ENCODE measurements around the gene INSR. TPM values are rescaled to one million over a fixed set of nuclear protein-coding genes. Genes with fewer than 3 reads are reported as not detected.

The INSR gene
- total RNA-seq, 1 donor, result 44.2 TPM

DNA sequence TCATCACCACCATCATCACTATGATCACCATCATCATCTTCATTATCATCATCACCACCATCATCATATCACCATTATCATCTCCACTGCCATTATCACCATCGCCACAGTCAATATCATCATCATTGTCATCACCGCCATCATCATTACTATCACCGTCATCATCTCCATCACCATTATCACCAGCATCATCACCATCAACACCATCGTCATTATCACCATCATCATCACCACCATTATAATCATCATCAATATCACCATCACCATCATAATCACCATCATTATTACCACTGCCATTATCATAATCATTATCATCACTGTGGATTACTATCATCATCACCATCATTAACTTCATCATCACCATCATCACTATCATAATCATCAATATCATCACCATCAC is 37.2 kb upstream of the INSR start:
- H3K27me3 ChIP-seq (ENCODE audit: insufficient read depth, low read length), result no peaks in the 10 kb centered on the region
- H2AFZ ChIP-seq (ENCODE audit: low read length), result no peak overlapping the region
- H3K36me3 ChIP-seq (ENCODE audit: insufficient read depth, low read length), result no peaks in the 10 kb centered on the region
- no peaks in the 10 kb centered on the region for H3K79me2 ChIP-seq (ENCODE audit: insufficient read depth, low read length)
- H3K27ac ChIP-seq (ENCODE audit: low read depth, low read length), result no peak overlapping the region
- H3K4me3 ChIP-seq (ENCODE audit: insufficient read depth, low read length), result no peak overlapping the region
- TF ChIP-seq, protein P1, sequence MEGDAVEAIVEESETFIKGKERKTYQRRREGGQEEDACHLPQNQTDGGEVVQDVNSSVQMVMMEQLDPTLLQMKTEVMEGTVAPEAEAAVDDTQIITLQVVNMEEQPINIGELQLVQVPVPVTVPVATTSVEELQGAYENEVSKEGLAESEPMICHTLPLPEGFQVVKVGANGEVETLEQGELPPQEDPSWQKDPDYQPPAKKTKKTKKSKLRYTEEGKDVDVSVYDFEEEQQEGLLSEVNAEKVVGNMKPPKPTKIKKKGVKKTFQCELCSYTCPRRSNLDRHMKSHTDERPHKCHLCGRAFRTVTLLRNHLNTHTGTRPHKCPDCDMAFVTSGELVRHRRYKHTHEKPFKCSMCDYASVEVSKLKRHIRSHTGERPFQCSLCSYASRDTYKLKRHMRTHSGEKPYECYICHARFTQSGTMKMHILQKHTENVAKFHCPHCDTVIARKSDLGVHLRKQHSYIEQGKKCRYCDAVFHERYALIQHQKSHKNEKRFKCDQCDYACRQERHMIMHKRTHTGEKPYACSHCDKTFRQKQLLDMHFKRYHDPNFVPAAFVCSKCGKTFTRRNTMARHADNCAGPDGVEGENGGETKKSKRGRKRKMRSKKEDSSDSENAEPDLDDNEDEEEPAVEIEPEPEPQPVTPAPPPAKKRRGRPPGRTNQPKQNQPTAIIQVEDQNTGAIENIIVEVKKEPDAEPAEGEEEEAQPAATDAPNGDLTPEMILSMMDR (IDR thresholded peaks at IDR 0.05; ENCODE audit: extremely low read depth, low read depth, low read length), result no peak
- no peak overlapping the region for H3K4me2 ChIP-seq (ENCODE audit: insufficient read depth, low read length)
- H4K20me1 ChIP-seq (ENCODE audit: insufficient read depth, low read length), result no peaks in the 10 kb centered on the region
- DNase-seq (ENCODE audit: insufficient read length, low spot score, missing footprints), result no peak
- no peaks in the 10 kb centered on the region for H3K9me3 ChIP-seq (ENCODE audit: low read depth, low read length)
- no peaks in the 10 kb centered on the region for H3K4me1 ChIP-seq (ENCODE audit: insufficient read depth, low read length)

DNA sequence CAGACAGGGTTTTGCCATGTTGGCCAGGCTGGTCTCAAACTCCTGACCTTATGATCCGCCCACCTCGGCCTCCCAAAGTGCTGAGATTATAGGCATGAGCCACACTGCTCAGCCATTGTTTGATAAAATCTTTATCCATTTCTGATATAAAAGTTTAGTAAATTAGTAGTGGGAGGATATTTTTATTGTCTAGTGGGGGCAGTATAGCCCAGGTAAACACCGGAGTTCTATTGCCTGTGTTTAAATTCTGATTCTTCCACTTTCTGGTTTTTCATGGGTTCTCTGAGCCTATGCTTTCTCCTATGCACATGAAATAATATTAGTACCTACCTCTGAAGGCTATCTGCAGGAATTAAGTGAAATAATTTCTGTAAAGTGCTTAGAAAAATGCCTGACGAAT is 34.4 kb upstream of the INSR start:
- Histone ChIP-seq H3K36me3 (ENCODE audit: insufficient read depth, low read length) (no peaks in the 10 kb centered on the region), H3K4me3 (ENCODE audit: insufficient read depth, low read length) (no peak overlapping the region), H3K4me2 (ENCODE audit: insufficient read depth, low read length) (no peak overlapping the region), H2AFZ (ENCODE audit: low read length) (no peak overlapping the region), H3K27ac (ENCODE audit: low read depth, low read length) (no peak overlapping the region), H3K4me1 (ENCODE audit: insufficient read depth, low read length) (no peaks in the 10 kb centered on the region), H3K79me2 (ENCODE audit: insufficient read depth, low read length) (no peaks in the 10 kb centered on the region), H3K9me3 (ENCODE audit: low read depth, low read length) (no peaks in the 10 kb centered on the region), H4K20me1 (ENCODE audit: insufficient read depth, low read length) (no peaks in the 10 kb centered on the region), H3K27me3 (ENCODE audit: insufficient read depth, low read length) (no peaks in the 10 kb centered on the region)
- DNase-seq (ENCODE audit: insufficient read length, low spot score, missing footprints), result no peak
- TF ChIP-seq, protein P1 (IDR thresholded peaks at IDR 0.05; ENCODE audit: extremely low read depth, low read depth, low read length), result no peak

DNA sequence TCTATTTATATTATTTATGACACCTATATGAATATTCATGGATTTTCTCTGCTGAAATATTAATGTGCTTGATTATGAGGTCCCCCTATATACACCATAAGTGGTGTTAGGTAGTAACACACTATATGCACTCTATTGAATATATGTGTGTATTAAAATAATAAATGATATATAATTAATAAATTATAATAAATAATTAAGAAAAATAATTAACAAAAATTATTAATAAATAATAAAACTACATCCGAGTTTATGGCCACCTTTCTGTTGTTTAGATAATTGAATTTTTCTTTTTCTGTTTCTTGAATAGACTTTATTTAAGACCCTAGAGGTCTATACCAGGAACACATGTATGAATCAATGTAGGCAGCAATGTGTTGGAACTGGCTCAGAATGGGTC is 33.6 kb upstream of the INSR start:
- Histone ChIP-seq H3K4me3 (ENCODE audit: insufficient read depth, low read length) (no peak overlapping the region), H3K4me2 (ENCODE audit: insufficient read depth, low read length) (no peak overlapping the region), H3K4me1 (ENCODE audit: insufficient read depth, low read length) (no peaks in the 10 kb centered on the region), H3K36me3 (ENCODE audit: insufficient read depth, low read length) (no peaks in the 10 kb centered on the region), H4K20me1 (ENCODE audit: insufficient read depth, low read length) (no peaks in the 10 kb centered on the region), H3K9me3 (ENCODE audit: low read depth, low read length) (no peaks in the 10 kb centered on the region), H3K27ac (ENCODE audit: low read depth, low read length) (no peak overlapping the region), H2AFZ (ENCODE audit: low read length) (no peak overlapping the region), H3K27me3 (ENCODE audit: insufficient read depth, low read length) (no peaks in the 10 kb centered on the region), H3K79me2 (ENCODE audit: insufficient read depth, low read length) (no peaks in the 10 kb centered on the region)
- TF ChIP-seq, protein P1 (IDR thresholded peaks at IDR 0.05; ENCODE audit: extremely low read depth, low read depth, low read length), result no peak
- DNase-seq (ENCODE audit: insufficient read length, low spot score, missing footprints), result no peak

DNA sequence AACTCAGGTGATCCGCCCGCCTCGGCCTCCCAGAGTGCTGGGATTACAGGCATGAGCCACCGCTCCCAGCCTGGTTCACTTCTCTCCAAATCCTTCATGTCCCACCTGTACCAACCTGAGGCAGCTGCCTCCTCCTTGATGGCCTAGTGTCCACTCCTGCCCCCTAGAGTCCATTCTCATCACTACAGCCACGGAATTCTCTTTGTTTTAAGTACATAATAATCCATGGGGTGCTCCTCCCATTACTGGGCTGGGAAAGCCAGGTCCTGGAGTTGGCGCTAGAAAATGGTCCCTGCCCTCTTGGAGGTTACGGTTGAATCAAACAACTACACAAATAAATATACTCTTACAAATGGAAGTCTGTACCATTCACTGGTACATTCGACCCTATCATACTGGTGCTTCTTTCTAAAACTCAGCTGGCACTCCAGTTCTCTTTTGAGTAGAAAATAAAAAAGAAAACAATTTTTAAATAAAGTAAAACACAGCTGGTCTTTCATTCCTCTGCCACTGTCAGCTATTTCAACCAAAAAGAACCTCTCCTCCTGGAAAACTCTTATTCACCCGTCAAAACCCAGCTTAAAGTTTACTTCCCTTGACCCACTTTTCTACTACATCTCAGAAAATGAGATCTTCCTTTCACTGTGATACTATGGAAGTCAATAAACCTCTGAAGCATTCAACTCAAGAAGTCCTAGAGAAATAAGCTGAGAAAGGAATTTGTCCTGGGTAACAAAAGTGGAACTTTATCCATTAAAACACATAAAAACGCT is 32.1 kb upstream of the INSR start:
- Histone ChIP-seq H2AFZ (ENCODE audit: low read length) (no peak overlapping the region), H3K27me3 (ENCODE audit: insufficient read depth, low read length) (no peaks in the 10 kb centered on the region), H3K4me1 (ENCODE audit: insufficient read depth, low read length) (no peaks in the 10 kb centered on the region), H3K27ac (ENCODE audit: low read depth, low read length) (no peak overlapping the region), H3K4me3 (ENCODE audit: insufficient read depth, low read length) (no peak overlapping the region), H3K79me2 (ENCODE audit: insufficient read depth, low read length) (no peaks in the 10 kb centered on the region), H3K9me3 (ENCODE audit: low read depth, low read length) (no peaks in the 10 kb centered on the region), H3K36me3 (ENCODE audit: insufficient read depth, low read length) (no peaks in the 10 kb centered on the region), H3K4me2 (ENCODE audit: insufficient read depth, low read length) (no peak overlapping the region), H4K20me1 (ENCODE audit: insufficient read depth, low read length) (no peaks in the 10 kb centered on the region)
- no peak for DNase-seq (ENCODE audit: insufficient read length, low spot score, missing footprints)
- TF ChIP-seq, protein P1 (IDR thresholded peaks at IDR 0.05; ENCODE audit: extremely low read depth, low read depth, low read length), result peak; percentile 43
